BJ (cell line): ENCODE results near the gene WASL. TPM values are rescaled to one million over a fixed set of nuclear protein-coding genes. Genes with fewer than 3 reads are reported as not detected.

Source experiments
- CTCF ChIA-PET: fragments of 350-600 bp; formaldehyde crosslinking; extraction: SDS; loops from one replicate; lab custom pipeline; 2021; ENCODE audit warnings: antibody characterized with exemption, inconsistent platforms; lab: Yijun Ruan, JAX
- POLR2A ChIA-PET: fragments of 300-600 bp; sonication (Branson Sonifier 250); formaldehyde crosslinking; extraction: SDS; loops from one replicate; lab custom pipeline; 2021; ENCODE audit warnings: antibody characterized with exemption; lab: Charles Lee
- DNase-seq: peaks from one replicate; pipeline ENCODE4 v3.0.0-alpha.2; 2011; ENCODE audit warnings: low read depth
- H3K27me3 ChIP-seq: 2 replicates; pipeline ENCODE4 v1.6.0; 2011; ENCODE audit warnings: low read length; ENCODE audit not compliant: control insufficient read depth, insufficient read depth
- H3K36me3 ChIP-seq: 2 replicates; pipeline ENCODE4 v1.5.1; 2011; ENCODE audit warnings: low read length; ENCODE audit not compliant: control insufficient read depth, insufficient read depth
- H3K4me3 ChIP-seq: 2 replicates; pipeline ENCODE4 v1.5.1; 2011; ENCODE audit warnings: low read depth, mild to moderate bottlenecking, control low read depth, low read length
- polyA plus RNA-seq: library from polyadenylated mRNA; depleted of rRNA; stranded (reverse); fragments of >200 nt; gene quantifications from 2 replicates; pipeline ENCODE4 v1.2.3, GENCODE V29; 2011
- TF ChIP-seq, protein P1 (sequence below): IDR thresholded peaks from 2 replicates; pipeline ENCODE4 v1.5.1; 2011; ENCODE audit warnings: low read depth, mild to moderate bottlenecking, control low read depth, inconsistent platforms, low read length, moderate library complexity; ENCODE audit not compliant: insufficient read depth

The WASL gene
- polyA plus RNA-seq, 1 experiment: 4.0 TPM

DNA sequence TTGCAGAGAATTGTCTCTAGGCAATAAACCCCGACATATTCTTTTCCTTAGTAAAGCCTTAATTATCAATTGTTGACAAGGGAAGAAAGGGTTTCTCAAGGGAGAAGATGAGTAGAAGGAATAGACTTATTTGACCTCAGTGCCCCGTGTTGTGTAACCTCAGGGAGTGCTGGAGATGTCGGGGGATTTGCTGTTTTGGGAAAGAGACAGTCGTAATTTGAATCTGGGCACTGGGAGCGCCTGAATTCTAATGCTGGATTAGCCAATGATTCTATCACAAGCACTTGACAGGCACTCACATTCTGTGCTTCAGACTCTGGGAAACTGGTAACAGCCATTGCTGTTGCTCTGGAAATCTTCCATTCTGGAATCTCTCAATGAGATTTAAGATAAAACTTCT lies 106.9 kb downstream of the WASL start:
- POLR2A ChIA-PET: no interaction called here
- H3K36me3 ChIP-seq: no peaks in the 10 kb centered on the region
- H3K4me3 ChIP-seq: no peak overlapping the region
- DNase-seq: no peak
- CTCF ChIA-PET: no interaction called here
- H3K27me3 ChIP-seq: no peaks in the 10 kb centered on the region
- TF ChIP-seq, protein P1, sequence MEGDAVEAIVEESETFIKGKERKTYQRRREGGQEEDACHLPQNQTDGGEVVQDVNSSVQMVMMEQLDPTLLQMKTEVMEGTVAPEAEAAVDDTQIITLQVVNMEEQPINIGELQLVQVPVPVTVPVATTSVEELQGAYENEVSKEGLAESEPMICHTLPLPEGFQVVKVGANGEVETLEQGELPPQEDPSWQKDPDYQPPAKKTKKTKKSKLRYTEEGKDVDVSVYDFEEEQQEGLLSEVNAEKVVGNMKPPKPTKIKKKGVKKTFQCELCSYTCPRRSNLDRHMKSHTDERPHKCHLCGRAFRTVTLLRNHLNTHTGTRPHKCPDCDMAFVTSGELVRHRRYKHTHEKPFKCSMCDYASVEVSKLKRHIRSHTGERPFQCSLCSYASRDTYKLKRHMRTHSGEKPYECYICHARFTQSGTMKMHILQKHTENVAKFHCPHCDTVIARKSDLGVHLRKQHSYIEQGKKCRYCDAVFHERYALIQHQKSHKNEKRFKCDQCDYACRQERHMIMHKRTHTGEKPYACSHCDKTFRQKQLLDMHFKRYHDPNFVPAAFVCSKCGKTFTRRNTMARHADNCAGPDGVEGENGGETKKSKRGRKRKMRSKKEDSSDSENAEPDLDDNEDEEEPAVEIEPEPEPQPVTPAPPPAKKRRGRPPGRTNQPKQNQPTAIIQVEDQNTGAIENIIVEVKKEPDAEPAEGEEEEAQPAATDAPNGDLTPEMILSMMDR: no peak

DNA sequence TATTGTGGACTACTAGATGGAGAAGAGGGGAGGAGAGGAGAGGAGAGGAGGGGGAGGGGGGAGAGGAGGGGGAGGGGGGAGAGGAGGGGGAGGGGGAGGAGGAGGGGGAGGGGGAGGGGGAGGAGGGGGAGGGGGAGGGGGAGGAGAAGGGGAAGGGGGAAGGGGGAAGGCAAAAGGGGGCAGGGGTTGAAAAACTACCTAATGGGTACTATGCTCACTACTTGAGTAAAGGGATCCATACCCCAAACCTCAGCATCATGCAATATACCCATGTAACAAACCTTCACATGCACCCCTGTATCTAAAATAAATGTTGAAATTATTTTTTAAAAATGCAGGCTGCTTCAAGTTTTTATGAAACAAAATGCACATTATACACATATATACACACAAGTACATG lies 108.2 kb downstream of the WASL start:
- POLR2A ChIA-PET: no interaction called here
- no peaks in the 10 kb centered on the region for H3K27me3 ChIP-seq
- TF ChIP-seq, protein P1: no peak
- DNase-seq: no peak
- CTCF ChIA-PET: no interaction called here
- H3K4me3 ChIP-seq: no peak overlapping the region
- H3K36me3 ChIP-seq: no peaks in the 10 kb centered on the region

DNA sequence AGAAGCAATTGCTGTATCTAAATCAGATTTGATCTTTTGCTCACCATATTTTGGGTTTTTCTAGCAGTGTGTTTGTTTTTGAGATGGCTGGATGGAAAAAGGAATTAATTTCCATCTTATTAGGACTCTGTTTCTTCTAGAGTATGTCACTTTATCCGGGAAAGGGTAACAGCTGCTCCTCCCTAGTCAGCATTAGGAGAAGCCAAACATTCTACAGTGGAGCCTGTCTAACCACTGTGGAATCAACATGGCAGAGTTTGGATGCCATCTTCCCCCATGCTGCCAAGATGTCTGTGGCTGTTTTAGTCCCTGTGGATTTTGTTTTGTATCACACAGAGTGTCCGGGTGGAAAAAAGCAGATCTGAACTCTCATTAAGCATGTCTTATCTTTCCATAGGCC lies 109.2 kb downstream of the WASL start:
- ChIA-PET CTCF (no interaction called here), POLR2A (no interaction called here)
- no peak for DNase-seq

DNA sequence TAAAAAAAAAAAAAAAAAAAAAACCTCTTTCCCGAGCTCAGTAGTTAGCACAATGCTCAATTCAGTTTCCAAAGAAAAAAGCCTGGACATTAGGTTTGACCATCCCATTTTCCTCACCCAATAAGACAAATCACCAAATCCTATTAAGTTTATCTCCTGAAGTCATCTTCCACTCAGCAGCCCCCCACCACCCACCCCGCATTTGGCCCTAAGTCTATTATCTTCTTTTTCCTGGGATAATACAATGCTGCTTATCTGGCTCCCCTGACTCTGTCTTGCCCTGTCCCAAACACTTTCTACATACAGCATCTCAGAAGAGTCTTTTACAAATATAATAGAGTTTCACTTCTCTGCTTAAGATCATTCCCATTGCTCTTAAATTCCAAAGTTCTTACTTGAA lies 110.9 kb downstream of the WASL start:
- no peaks in the 10 kb centered on the region for H3K36me3 ChIP-seq
- no peak overlapping the region for H3K4me3 ChIP-seq
- no peak for DNase-seq
- H3K27me3 ChIP-seq: no peaks in the 10 kb centered on the region
- TF ChIP-seq, protein P1: no peak
- ChIA-PET POLR2A (no interaction called here), CTCF (interaction anchor here (0.9 to 2.8 kb wide), 4 partner anchors 45 to 235 kb away, joined by 3 to 16 read pairs (median 3); no protein-coding TSS in a partner anchor)

More for the DNA sequence above, 109.2 kb downstream of the WASL start:
- H3K27me3 ChIP-seq: no peaks in the 10 kb centered on the region
- TF ChIP-seq, protein P1: no peak
- no peaks in the 10 kb centered on the region for H3K36me3 ChIP-seq
- no peak overlapping the region for H3K4me3 ChIP-seq

DNA sequence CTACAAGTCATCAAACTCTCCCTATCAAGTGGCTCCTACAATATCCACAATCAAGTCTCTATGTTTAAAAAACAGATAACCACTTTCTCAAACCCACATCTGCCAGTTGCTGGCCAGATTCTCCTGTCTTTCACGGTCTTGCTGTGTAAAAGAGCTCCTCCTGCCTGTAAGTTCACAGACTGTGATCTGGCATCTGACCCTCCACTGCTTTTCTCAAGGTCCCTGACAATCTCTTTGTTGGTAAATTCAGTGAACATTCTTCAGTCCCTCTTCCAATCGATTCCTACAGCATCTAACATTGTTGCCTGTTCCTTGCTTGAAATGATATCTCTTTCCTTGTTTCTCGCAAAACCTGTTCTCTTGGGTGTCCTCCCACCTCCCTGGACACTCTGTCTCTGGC lies 111.6 kb downstream of the WASL start:
- DNase-seq: no peak
- CTCF ChIA-PET: interaction anchor here (0.9 to 2.8 kb wide), 10 partner anchors 8 to 235 kb away, joined by 3 to 16 read pairs (median 4); no protein-coding TSS in a partner anchor
- Histone ChIP-seq H3K4me3 (no peak overlapping the region), H3K36me3 (no peaks in the 10 kb centered on the region), H3K27me3 (no peaks in the 10 kb centered on the region)
- TF ChIP-seq, protein P1: 0 out of 2 replicates have a peak, but pooled peaks have one; percentile 10
- POLR2A ChIA-PET: no interaction called here
